Activated CD8-positive, alpha-beta memory T cell treated with anti-CD3 and anti-CD28 coated beads, Interleukin-2, amount 50 U/mL, for 4 hours (primary cell): ENCODE measurements around the gene TUBGCP4.

Experiments used
- DNase-seq: peaks from one replicate; pipeline ENCODE4 v3.0.0-alpha.2; 2020

The TUBGCP4 gene

DNA sequence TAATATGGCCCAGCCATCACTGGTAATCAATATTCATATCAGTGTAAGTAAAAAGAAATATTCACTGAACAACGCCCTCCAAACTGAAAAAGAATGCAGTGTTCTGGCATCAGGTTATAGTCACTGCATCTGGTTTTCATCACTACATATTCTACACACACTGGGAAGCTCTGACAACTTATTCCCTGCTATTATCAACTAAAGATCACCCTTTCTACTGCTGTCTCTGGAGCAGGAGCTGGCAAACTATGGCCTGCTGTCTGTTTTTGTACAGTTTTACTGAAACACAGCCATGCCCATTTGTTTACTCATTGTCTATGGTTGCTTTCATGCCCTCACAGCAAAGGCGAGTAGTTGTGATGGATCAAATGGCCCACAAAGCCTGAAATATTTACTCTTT, 35.3 kb downstream of the TUBGCP4 start:
- no peak for DNase-seq

DNA sequence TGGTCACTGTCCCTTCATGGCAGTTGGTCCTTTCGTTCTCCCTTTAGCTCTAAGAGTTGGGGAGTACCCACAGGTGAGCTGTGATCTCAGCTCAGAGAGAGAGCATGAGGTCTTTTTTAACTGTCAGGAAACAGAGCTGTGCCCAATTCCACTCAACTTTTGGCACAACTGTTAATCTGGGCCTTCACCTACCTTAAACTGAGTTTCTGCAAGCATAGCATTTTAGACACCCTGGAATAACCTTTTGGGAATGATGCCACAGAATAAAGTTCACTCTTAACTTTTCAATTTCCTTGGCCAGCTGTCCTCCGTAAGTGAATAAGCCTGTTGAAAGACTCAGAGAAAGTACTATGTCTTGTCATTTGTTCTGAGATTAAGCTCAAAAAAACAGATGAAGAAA, 35.9 kb downstream of the TUBGCP4 start:
- no peak for DNase-seq

- DNase-seq, result no peak
These were observed 37.9 kb downstream of the TUBGCP4 start for GRCh38 chr15:43408789-43409188.

GRCh38 chr15:43410572-43411214, 39.8 kb downstream of the TUBGCP4 start:
- DNase-seq, result no peak

GRCh38 chr15:43412096-43412495, 41.2 kb downstream of the TUBGCP4 start:
- DNase-seq, result no peak

DNA sequence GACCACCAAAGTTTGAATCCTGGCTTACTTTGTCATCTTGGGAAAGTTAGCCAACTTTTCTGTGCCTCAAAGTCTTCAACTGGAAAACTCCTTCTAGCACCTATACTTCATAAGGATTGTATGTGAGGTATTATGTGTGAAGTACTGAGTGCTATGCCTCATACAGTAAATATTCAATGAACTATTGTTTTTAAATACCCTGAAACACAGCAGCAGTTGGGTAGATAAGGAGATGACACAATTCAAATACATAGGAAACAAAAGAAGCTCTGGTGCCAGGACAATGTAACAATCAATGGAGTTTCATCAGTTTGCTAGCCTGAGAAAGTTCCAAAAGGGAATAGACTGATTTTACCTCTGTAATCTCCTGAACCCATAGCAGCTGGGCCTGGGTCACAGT, 43.3 kb downstream of the TUBGCP4 start:
- DNase-seq, result no peak

GRCh38 chr15:43420435-43420834, 49.5 kb downstream of the TUBGCP4 start:
- no peak for DNase-seq

DNA sequence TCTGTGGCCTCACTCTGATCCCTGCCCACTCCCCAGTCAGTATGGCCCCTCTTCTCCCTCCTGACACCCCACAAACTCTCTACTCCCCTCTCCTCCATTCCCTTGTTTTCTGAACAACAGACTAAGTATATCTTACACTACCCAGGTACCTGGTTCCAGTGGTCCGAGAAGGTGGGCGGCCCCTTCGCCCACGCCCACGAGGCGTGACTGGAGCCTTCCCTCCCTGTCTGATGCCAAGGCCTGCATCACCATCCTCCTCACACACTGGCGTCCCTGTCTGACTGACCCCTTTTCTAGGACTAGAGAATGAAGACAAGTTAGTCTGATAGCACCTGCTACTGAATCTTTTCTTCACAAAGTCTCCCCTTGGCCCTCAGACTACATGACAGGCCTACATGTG, 50.0 kb downstream of the TUBGCP4 start:
- DNase-seq, result no peak

GRCh38 chr15:43423793-43424192, 52.9 kb downstream of the TUBGCP4 start:
- DNase-seq, result no peak

GRCh38 chr15:43429687-43430086, 58.8 kb downstream of the TUBGCP4 start:
- no peak for DNase-seq

DNA sequence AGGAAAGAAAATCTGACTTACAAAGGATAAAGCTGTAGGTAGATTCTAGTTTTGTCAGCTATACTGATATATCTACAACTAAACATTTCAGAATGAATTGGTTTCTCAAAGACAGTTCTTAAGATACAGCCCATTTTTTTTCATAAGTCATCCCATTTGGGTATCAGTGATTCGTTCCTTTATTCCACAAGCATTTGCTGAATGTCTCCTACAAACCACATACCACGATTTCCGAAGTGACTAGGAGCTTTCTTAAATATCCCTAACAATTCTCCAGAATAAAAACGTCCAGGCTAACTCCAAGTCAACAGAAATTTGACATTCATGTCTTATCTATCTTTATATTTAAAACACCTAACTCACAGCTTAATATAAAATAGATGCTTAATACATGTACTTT, 62.3 kb downstream of the TUBGCP4 start:
- DNase-seq, result no peak

DNA sequence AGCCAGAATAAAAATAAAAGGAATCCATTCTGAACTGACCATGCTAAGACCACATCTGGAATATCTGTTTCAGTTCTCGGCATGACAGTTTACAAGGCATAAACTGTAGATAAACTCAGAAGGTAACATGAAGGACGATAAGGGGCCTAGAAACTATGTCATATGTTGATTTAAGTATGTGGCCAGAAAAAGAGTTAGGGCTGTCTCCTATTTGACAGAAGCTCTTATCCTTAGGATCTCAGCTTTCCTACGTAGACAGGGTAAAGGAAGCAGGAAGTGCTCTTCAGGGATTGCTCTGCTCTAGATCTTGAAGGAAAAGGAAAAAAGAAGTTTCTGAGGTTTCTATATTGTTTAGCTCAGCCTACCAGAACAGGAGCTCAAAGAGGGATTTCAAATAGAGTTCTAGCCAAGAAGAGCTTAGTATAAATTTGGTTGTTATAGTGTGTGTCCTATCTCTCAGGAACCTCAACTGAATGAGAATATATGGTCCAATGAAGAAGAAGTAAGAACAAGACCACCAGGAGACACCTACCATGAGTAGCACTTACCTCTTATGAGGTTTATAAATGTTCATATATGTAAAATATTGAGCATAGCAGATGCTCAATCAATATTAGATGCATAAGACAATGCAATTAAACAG, 62.9 kb downstream of the TUBGCP4 start:
- DNase-seq, result no peak

- DNase-seq, result no peak
These were observed 63.5 kb downstream of the TUBGCP4 start for GRCh38 chr15:43434446-43434845.

- no peak for DNase-seq
These were observed 65.5 kb downstream of the TUBGCP4 start for GRCh38 chr15:43436395-43436794.

DNA sequence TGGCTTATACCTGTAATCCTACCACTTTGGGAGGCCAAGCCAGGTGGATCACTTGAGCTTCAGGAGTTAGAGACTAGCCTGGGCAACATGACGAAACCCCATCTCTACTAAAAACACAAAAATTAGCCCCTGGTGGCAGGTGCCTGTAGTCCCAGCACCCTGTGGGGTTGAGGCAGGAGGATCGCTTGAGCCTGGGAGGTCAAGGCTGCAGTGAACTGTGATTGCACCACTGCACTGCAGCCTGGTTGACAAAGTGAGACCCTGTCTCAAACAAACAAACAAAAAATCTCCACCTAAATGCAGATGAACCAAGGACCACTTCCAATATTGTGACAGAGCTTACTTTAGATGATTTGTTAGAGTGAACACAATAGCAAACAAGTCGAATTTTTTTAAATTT, 68.4 kb downstream of the TUBGCP4 start:
- no peak for DNase-seq

DNA sequence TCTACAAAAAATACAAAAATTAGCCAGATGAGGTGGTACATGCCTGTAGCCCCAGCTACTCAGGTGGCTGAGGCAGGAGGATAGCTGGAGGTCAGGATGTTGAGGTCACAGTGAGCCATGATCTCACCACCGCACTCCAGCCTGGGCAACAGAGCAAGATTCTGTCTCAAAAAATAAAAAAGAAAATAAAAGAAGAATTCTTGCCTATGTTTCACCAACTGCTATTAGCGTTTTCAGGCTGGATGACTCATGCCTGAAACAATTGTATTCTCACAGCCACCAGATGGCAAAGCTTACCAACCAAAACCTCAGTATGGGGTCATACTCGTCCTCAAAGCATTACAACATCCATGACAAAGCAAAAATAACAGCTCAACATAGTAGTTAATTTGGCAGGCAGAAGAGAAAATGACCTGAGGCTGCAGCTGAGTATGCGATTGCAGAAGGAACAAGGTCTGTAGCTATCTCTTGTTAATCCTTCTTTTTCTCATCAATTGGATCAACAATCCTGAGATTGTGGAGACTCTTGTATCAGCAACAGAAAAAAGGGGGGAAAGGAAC, 69.9 kb downstream of the TUBGCP4 start:
- no peak for DNase-seq

DNA sequence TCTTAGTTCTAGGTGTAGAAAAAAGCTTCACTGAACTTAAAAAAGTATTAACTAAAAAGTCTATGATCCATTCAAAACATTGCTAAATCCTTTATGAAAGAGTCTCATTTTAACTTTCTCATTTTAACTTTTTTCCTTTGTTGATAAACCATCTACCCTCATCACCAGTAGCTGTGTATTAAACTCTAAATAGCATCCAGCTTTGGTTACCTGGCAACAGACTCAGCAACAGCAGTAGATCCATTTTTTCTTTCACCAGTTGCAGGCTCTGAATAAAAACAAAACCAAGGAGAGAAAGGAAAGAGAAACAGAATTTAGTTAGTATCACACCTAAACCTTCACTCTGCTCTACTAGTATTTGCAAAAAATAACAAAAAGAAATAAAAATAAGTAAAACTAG, 70.4 kb downstream of the TUBGCP4 start:
- no peak for DNase-seq

- no peak for DNase-seq
These were observed 75.4 kb downstream of the TUBGCP4 start for GRCh38 chr15:43446344-43446743.

- no peak for DNase-seq
These were observed 79.1 kb downstream of the TUBGCP4 start for GRCh38 chr15:43449981-43450380.
